Skin epidermis (tissue), 12 donors: ENCODE data around the gene TRIP12.
"Not testable (repeated sequence)": the region's sequence is repeated elsewhere in the genome, so short reads cannot be mapped to it uniquely, and the experiment has no call there.

Experiments
- H3K27ac ChIP-seq, 21 experiments: fragments of 200-600 bp; sonication (generic) in 11 of 21; one replicate each; pipeline ENCODE4 v1.5.0; 2020; ENCODE audit warnings: mild to moderate bottlenecking in 3 of 21, inconsistent platforms in 2 of 21, moderate library complexity in 2 of 21
- H3K4me3 ChIP-seq, 7 experiments: fragments of 200-600 bp; sonication (generic) in 2 of 7; one replicate each; pipeline ENCODE4 v1.5.0; 2020; ENCODE audit warnings: inconsistent platforms in 2 of 7, mild to moderate bottlenecking in 2 of 7, moderate library complexity in 1 of 7

The TRIP12 gene

GRCh38 chr2:229921101-229921891, 513 bp downstream of the TRIP12 start:
- peak overlapping the region; percentile 93 to 100 (median 99) for H3K27ac ChIP-seq

GRCh38 chr2:229920011-229920641, 1.7 kb downstream of the TRIP12 start:
- peak overlapping the region; percentile 50 to 99 (median 90) for H3K4me3 ChIP-seq
- peak overlapping the region in 17 of 21 experiments; percentile 95 to 100 (median 99) for H3K27ac ChIP-seq

More at GRCh38 chr2:229921101-229921891, 513 bp downstream of the TRIP12 start:
- peak overlapping the region; percentile 50 to 99 (median 90) for H3K4me3 ChIP-seq

GRCh38 chr2:229917793-229918192, 4.0 kb downstream of the TRIP12 start:
- H3K4me3 ChIP-seq = no peak overlapping the region

GRCh38 chr2:229914171-229914570, 7.6 kb downstream of the TRIP12 start:
- Histone ChIP-seq H3K27ac (peak overlapping the region in 1 of 21 experiments; percentile 17), H3K4me3 (no peak overlapping the region)

More at GRCh38 chr2:229917793-229918192, 4.0 kb downstream of the TRIP12 start:
- H3K27ac ChIP-seq = no peak overlapping the region

- Histone ChIP-seq H3K27ac (no peak overlapping the region), H3K4me3 (no peak overlapping the region)
Observed at GRCh38 chr2:229910832-229911412, 10.9 kb downstream of the TRIP12 start.

- H3K27ac ChIP-seq = no peak overlapping the region
- no peak overlapping the region for H3K4me3 ChIP-seq
Observed at GRCh38 chr2:229910147-229910831, 11.5 kb downstream of the TRIP12 start.

GRCh38 chr2:229909090-229909489, 12.7 kb downstream of the TRIP12 start:
- no peak overlapping the region for H3K4me3 ChIP-seq
- no peak overlapping the region for H3K27ac ChIP-seq

- H3K27ac ChIP-seq = no peak overlapping the region
- no peak overlapping the region for H3K4me3 ChIP-seq
Observed at GRCh38 chr2:229905601-229906000, 16.2 kb downstream of the TRIP12 start.

- no peak overlapping the region for H3K4me3 ChIP-seq
- H3K27ac ChIP-seq = no peak overlapping the region
Observed at GRCh38 chr2:229903037-229903436, 18.8 kb downstream of the TRIP12 start.

GRCh38 chr2:229901819-229902218, 20.0 kb downstream of the TRIP12 start:
- H3K27ac ChIP-seq = peak overlapping the region in 1 of 21 experiments; percentile 3
- H3K4me3 ChIP-seq = no peak overlapping the region

GRCh38 chr2:229900514-229900913, 21.3 kb downstream of the TRIP12 start:
- H3K4me3 ChIP-seq, H3K27ac ChIP-seq: not testable (repeated sequence)

- no peak overlapping the region for H3K4me3 ChIP-seq
- no peak overlapping the region for H3K27ac ChIP-seq
Observed at GRCh38 chr2:229900012-229900411, 21.8 kb downstream of the TRIP12 start.

GRCh38 chr2:229899604-229900003, 22.2 kb downstream of the TRIP12 start:
- H3K27ac ChIP-seq = no peak overlapping the region
- no peak overlapping the region for H3K4me3 ChIP-seq

- Histone ChIP-seq H3K27ac (no peak overlapping the region), H3K4me3 (no peak overlapping the region)
Observed at GRCh38 chr2:229896857-229897256, 25.0 kb downstream of the TRIP12 start.

GRCh38 chr2:229889023-229889422, 32.8 kb downstream of the TRIP12 start:
- H3K4me3 ChIP-seq = no peak overlapping the region
- no peak overlapping the region for H3K27ac ChIP-seq

GRCh38 chr2:229888031-229888430, 33.8 kb downstream of the TRIP12 start:
- H3K4me3 ChIP-seq = no peak overlapping the region

GRCh38 chr2:229887441-229887840, 34.4 kb downstream of the TRIP12 start:
- no peak overlapping the region for H3K4me3 ChIP-seq
- H3K27ac ChIP-seq = no peak overlapping the region

More at GRCh38 chr2:229888031-229888430, 33.8 kb downstream of the TRIP12 start:
- H3K27ac ChIP-seq = no peak overlapping the region

GRCh38 chr2:229884775-229885699, 36.8 kb downstream of the TRIP12 start:
- no peak overlapping the region for H3K4me3 ChIP-seq
- peak overlapping the region in 1 of 21 experiments; percentile 22 for H3K27ac ChIP-seq

GRCh38 chr2:229882583-229882982, 39.2 kb downstream of the TRIP12 start:
- Histone ChIP-seq H3K4me3 (no peak overlapping the region), H3K27ac (no peak overlapping the region)
